Lung (tissue), 12 donors: Measurements from ENCODE around the gene LENG1. TPM values are rescaled to one million over a fixed set of nuclear protein-coding genes. Genes with fewer than 3 reads are reported as not detected.

Source experiments
- ATAC-seq: fragments of 200-7000 bp; cut with Tn5 transposase; one replicate; pipeline ENCODE4 v1.9.1; 2020; ENCODE audit warnings: moderate number of reproducible peaks; ENCODE audit not compliant: insufficient read depth, low FRiP score
- DNase-seq, 3 donors: peaks; one replicate each; pipeline ENCODE4 v3.0.0-alpha.2; 2013 to 2017
- H3K27ac ChIP-seq, 2 donors: one replicate each; pipeline ENCODE4 v1.5.1; 2013; ENCODE audit warnings: mild to moderate bottlenecking in 2 of 2, moderate library complexity in 2 of 2, control low read depth in 1 of 2, inconsistent platforms in 1 of 2, low read depth in 1 of 2, low read length in 1 of 2
- H3K27me3 ChIP-seq, 3 donors: one replicate each; pipeline ENCODE4 v1.5.1; 2013; ENCODE audit warnings: low read length in 2 of 3; ENCODE audit not compliant: control insufficient read depth in 3 of 3, insufficient read depth in 3 of 3
- H3K36me3 ChIP-seq, 4 donors: one replicate each; pipeline ENCODE4 v1.5.1; 2013; ENCODE audit warnings: low read length in 4 of 4, mild to moderate bottlenecking in 1 of 4, moderate library complexity in 1 of 4; ENCODE audit not compliant: control insufficient read depth in 4 of 4, insufficient read depth in 4 of 4
- H3K4me1 ChIP-seq, 5 donors: one replicate each; pipeline ENCODE4 v1.5.1; 2013; ENCODE audit warnings: low read length in 5 of 5, mild to moderate bottlenecking in 2 of 5, moderate library complexity in 1 of 5; ENCODE audit not compliant: control insufficient read depth in 5 of 5, insufficient read depth in 5 of 5
- H3K4me3 ChIP-seq: one replicate; pipeline ENCODE4 v1.5.1; 2013; ENCODE audit warnings: mild to moderate bottlenecking, control low read depth, moderate library complexity
- H3K9ac ChIP-seq, 2 donors: one replicate each; pipeline ENCODE4 v1.5.1; 2013; ENCODE audit warnings: low read length in 2 of 2, control low read depth in 1 of 2; ENCODE audit not compliant: insufficient read depth in 1 of 2
- H3K9me3 ChIP-seq, 4 donors: one replicate each; pipeline ENCODE4 v1.5.1; 2013; ENCODE audit warnings: low read length in 3 of 4, mild to moderate bottlenecking in 1 of 4, moderate library complexity in 1 of 4; ENCODE audit not compliant: control insufficient read depth in 4 of 4, insufficient read depth in 3 of 4
- WGBS, 2 donors: extraction: QIAGEN DNeasy Blood & Tissue Kit; methylation state at CpG; one replicate each; pipeline ENCODE4 v1.1.7; 2013; 5-methylcytosine and 5-hydroxymethylcytosine counted together
- polyA plus RNA-seq, 2 donors: library from polyadenylated mRNA; stranded (reverse); fragments of 200-250 nt; gene quantifications; one replicate each; pipeline ENCODE4 v1.2.1, GENCODE V29; 2013
- total RNA-seq, 2 donors: library from RNA; depleted of rRNA in 1 of 2; stranded (reverse); fragments of >200 nt in 1 of 2; gene quantifications; one replicate each; pipeline ENCODE4 v1.2.1, GENCODE V29; 2014 to 2021
- TF ChIP-seq, protein P1 (sequence below): IDR thresholded peaks from 2 replicates; pipeline ENCODE4 v1.5.1; 2012; ENCODE audit warnings: mild to moderate bottlenecking; ENCODE audit errors: control extremely low read depth, extremely low read depth
- donor health status: control.
- donor health status: control.
- donor health status: Bipolar disorder and iron deficiency.
- donor health status: healthy.
- donor health status: DM: yes; HTN: yes; CAD: no.

The LENG1 gene
- total and polyA plus RNA-seq, 4 donors: 3.8 to 17.1 (median 8.2) TPM

DNA sequence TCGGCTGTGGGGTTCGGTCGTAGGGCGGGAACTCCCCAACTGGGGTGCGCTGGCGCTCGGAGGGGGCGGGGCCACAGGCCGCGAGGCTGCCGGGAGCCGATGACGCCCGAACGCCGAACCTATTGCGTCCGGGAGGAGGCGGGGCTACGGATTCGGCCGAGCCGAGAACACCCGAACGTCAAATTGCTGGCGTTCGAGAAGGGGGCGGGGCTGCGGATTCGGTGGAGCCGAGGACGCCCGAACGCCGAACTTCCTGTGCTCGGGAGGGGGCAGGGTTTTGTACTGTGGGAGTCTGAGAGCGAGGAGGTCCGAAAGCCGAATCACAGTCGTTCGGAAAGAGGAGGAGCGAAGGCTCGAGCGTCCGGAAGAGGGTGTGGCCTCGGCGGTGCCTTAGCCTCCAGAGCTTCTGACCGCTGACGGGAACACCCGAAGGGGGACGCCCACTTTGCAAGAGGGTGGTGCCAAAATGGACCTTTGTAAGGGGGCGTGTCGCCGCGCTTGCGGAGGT is 31.0 kb upstream of the LENG1 start:
- DNase-seq (peak; percentile 100), ATAC-seq (peak; percentile 67)
- H3K4me1 ChIP-seq: peaks cover 0 to 21% (median 8%) of the 10 kb centered on the region in 5 donors
- peak overlapping the region; percentile 57 for H3K4me3 ChIP-seq
- TF ChIP-seq, protein P1, sequence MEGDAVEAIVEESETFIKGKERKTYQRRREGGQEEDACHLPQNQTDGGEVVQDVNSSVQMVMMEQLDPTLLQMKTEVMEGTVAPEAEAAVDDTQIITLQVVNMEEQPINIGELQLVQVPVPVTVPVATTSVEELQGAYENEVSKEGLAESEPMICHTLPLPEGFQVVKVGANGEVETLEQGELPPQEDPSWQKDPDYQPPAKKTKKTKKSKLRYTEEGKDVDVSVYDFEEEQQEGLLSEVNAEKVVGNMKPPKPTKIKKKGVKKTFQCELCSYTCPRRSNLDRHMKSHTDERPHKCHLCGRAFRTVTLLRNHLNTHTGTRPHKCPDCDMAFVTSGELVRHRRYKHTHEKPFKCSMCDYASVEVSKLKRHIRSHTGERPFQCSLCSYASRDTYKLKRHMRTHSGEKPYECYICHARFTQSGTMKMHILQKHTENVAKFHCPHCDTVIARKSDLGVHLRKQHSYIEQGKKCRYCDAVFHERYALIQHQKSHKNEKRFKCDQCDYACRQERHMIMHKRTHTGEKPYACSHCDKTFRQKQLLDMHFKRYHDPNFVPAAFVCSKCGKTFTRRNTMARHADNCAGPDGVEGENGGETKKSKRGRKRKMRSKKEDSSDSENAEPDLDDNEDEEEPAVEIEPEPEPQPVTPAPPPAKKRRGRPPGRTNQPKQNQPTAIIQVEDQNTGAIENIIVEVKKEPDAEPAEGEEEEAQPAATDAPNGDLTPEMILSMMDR: no peak
- H3K27ac ChIP-seq: peak overlapping the region; percentile 98 to 99
- H3K9me3 ChIP-seq: no peaks in the 10 kb centered on the region
- H3K9ac ChIP-seq: peak overlapping the region; percentile 84 to 98
- WGBS, 2 donors: 0% methylated on average over 56 of the region's 56 CpGs
- H3K36me3 ChIP-seq: peaks cover 0 to 15% (median 14%) of the 10 kb centered on the region in 4 donors
- no peaks in the 10 kb centered on the region for H3K27me3 ChIP-seq

DNA sequence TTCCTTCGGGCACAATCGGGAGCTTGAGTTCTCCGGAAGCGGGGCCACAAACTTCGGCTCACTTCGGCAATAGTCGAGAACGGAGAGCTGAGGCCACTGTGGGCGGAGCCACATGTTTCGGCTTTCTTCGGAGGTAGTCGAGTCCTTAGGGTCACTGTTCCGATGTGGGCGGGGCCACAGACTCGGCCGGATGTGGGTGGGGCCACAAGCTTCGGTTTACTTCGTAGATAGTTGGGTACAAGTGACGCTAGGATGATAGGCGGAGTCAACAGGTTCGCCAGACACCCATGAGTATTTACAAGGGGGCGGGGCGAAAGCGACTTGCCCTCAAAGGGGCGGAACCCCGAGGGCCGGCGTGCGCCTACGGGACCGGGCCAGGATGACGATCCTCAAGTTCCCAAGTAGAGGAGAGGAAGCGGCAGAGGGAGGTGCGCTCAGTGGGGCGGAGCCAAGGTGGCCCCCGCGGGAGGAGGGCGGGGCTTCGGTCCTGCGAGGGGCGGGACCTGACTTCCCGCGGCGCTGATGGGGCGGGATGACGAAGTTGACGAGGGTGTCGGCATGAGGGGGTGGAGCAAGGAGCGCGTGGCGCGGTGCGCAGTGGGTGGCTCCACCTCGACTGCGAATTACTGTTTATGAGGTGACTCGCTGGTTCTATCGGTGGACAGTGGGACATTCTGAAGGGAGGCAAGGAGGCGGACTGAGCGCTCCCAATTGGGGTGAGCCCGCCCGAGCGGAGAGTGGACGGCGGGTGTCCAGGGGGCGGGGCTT is 30.4 kb upstream of the LENG1 start:
- peak overlapping the region; percentile 84 to 98 for H3K9ac ChIP-seq
- peaks cover 0 to 15% (median 14%) of the 10 kb centered on the region in 4 donors for H3K36me3 ChIP-seq
- TF ChIP-seq, protein P1: no peak
- WGBS, 2 donors: 0% methylated on average over 61 to 65 of the region's 65 CpGs
- peak overlapping the region; percentile 36 for H3K4me3 ChIP-seq
- ATAC-seq (peak; percentile 79), DNase-seq (peak; percentile 100)
- no peaks in the 10 kb centered on the region for H3K27me3 ChIP-seq
- H3K27ac ChIP-seq: peak overlapping the region; percentile 98 to 99
- H3K4me1 ChIP-seq: peaks cover 0 to 21% (median 8%) of the 10 kb centered on the region in 5 donors
- no peaks in the 10 kb centered on the region for H3K9me3 ChIP-seq

DNA sequence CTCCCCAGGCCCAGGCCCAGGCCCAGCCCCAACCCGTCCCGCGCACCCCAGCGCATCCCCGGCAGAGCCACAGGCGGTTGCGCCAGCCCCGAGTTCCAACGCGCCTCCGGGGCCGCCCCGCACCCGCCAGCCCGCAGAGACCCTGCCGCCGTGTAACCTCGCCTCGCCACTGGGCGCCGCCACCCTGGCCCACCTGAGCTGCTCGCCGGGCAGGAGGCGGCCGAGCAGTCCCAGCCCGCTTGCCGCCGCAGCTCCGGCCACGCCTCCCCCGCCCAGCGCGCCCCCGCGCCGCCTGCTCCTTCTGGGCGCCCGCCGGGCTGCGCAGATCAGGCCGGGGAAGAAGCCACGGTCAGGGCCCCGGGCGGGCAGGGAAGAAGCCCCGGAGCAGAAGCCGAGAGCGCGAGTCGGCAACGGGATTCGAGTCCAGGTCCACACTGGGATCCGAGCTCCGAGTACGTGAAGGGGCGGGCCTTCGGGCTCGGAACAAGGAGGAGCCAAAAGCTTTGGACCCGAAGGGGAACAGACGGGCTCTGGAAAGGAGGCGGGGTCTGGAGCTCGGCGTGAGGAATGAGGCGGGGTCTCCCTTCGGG is 29.7 kb upstream of the LENG1 start, which contains the start of gene MBOAT7:
Gene MBOAT7 (minus strand): TSS at position 436 of the 590 bp plus-strand sequence. CDS start 1,072 bp downstream, outside the sequence.
- DNase-seq: no peak
- H3K4me1 ChIP-seq: peaks cover 0 to 21% (median 8%) of the 10 kb centered on the region in 5 donors
- H3K36me3 ChIP-seq: peaks cover 0 to 15% (median 13%) of the 10 kb centered on the region in 4 donors
- ATAC-seq: peak; percentile 1
- no peaks in the 10 kb centered on the region for H3K9me3 ChIP-seq
- TF ChIP-seq, protein P1: no peak
- peak within 1 kb of the TSS; percentile 84 to 98 for H3K9ac ChIP-seq
- H3K4me3 ChIP-seq: peak within 1 kb of the TSS; percentile 72
- H3K27ac ChIP-seq: peak within 1 kb of the TSS; percentile 98 to 99
- 1% methylated on average over 48 to 64 of the region's 64 CpGs for whole genome bisulfite sequencing, 2 donors
- no peaks in the 10 kb centered on the region for H3K27me3 ChIP-seq
